NCI-H2107 treated with DMSO at 0.1 percent for 48 hours (cell line): ENCODE measurements around the gene FITM1.

Experiments used
- DNase-seq: peaks from one replicate; lab custom pipeline; 2025; ENCODE audit not compliant: unreplicated experiment; lab: John Stamatoyannopoulos, UW

FITM1 gene

DNA sequence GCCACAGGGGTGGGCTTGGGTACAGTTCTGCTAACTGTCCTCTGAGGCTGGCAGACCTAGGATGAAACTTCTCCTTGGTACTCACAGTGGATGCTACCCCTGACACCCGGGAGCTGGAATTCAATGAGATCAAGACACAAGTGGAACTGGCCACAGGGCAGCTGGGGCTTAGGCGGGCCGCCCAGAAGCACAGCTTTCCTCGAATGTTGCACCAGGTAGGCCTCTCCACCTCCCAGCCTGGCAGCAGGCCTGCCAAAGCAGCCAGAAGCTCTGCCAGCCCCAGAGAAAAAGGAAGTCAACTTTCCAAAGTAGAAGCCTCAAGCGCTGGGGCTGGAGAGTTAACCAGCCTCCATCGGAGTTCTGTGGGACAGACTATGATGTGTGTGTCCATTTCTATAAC, 13.3 kb upstream of the FITM1 start:
- no peak for DNase-seq

DNA sequence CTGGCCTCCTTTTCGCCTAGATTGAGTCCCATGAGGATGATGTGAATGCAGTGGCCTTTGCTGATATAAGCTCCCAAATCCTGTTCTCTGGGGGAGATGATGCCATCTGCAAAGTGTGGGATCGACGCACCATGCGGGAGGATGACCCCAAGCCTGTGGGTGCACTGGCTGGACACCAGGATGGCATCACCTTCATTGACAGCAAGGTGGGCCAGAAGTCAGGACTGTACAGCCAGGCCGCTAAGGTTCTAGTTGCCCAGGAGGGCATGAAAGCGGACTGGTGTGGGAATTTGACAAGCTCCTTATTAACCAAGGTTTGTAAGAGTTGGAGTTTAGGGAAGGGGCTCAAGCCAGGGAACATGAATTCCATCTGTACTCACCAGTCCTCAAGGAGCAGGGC, 10.8 kb upstream of the FITM1 start:
- no peak for DNase-seq

DNA sequence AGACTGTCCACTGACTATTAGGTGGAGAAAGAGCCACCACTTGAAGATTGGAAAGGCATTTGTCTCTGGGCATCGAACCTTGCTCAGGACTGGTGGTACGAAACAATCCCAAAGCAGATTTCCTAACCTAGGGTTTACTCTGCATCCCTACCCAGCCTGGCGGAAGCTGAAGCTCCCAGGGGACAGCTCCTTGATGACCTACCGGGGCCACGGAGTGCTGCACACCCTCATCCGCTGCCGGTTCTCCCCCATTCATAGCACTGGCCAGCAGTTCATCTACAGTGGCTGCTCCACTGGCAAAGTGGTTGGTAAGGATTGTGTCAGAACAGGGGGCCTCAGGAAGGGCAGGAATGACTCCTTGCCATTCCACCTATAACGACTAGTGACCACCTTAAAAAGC, 9.2 kb upstream of the FITM1 start:
- no peak for DNase-seq

DNA sequence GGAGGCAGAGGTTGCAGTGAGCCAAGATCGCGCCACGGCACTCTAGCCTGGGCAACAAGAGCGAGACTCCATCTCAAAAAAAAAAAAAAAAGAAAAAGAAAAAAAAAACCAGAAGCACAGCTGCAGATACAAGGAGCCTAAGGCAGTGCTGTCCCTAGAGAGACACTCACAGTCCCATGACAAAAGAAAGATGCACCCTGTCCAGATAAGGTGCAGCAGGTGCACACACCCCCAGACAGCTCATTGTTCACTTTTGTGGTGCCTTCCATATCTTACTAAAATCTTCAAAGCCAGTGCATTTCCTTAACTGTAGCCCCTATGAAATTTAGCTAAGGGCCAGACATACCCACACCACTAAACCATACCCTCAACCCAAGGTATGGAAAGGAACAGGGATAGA, 8.0 kb upstream of the FITM1 start:
- DNase-seq: no peak

DNA sequence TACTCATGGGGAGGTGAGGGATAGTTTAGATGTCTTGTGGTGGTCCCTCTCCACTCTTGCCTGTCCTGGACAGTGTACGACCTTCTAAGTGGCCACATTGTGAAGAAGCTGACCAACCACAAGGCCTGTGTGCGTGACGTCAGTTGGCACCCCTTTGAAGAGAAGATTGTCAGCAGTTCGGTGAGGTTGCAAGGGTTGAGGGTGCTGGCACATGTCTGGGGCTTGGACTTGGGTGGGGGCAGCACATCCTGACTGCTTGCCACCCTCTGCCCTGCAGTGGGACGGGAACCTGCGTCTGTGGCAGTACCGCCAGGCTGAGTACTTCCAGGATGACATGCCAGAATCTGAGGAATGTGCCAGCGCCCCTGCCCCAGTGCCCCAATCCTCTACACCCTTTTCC, 7.6 kb upstream of the FITM1 start:
- no peak for DNase-seq

DNA sequence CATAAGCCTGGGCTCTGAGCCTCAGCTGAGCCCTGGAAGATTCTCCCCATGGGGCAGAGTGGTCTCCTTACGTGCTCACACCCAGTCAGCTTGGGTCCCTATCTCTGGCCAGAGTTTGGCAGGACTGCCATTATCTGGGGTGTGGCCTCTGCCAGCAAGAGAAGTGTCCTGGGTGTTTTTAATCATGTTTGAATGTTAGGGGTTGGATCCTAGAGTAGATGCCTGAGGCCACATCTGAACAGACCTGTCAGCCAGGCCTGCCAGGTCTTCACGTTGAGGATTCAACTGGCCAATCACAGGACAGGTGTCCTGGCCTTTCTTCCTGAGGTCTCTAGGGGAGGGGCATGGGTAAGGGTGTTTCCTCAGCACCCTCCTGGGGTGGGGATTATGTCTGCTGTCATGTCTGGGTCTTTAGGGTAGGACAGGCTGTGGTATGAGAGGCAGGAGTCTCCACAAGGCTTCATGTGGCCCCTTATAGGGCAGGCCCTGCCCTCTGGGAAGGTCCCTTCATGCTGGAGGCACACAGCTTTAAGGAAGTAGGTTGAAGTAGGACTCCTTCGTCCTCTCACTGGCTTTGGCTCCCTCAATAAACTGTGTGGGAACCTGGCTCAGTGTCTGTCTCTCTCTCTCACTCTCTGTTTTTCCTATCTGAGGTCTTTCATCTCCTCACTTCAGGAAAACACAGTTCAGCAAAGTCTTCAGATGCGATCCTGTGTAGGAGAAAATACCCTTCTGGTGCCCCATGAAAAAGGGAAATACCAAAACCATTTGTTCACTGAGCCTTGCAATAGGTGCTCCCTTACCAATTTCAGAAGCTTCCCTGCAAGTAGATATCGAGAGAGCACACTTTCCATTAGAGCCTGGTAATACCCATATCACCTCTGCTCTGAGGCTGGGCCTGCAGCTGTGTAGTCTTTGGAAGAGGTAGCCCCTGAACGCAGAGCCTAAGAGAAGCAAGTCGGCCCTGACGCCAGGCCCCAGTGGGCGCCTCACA, 6.7 kb upstream of the FITM1 start:
- no peak for DNase-seq

DNA sequence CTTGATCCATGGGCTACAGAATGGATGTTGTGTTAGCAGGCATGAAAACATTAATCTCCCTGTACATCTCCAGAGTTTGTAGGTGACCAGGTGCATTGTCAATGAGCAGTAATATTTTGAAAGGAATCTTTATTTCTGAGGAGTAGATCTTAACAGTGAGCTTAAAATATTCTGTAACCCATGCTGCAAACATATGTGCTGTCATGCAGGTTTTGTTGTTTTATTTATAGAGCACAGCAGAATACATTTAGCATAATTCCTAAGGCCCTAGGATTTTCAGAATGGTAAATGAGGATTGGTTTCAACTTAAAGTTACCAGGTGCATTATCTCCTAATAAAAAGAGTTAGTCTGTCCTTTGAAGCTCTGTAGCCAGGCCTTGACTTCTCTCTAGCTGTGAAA, 3.5 kb upstream of the FITM1 start:
- no peak for DNase-seq

DNA sequence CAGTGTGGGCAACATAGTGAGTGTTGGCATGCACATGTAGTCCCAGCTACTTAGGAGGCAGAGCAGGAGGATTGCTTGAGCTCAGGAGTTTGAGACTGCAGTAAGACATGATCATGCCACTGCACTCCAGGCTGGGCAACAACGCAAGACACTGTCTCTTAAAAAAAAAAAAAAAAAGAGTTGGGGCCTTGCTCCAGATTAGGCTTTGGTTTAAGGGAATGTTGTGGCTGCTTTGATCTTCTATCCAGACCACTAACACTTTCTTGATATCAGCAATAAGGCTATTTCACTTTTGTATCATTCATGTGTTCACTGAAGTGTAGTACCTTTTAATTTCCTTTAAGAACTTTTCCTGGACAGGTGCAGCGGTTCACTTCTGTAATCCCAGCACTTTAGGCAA, 2.8 kb upstream of the FITM1 start:
- DNase-seq: no peak

DNA sequence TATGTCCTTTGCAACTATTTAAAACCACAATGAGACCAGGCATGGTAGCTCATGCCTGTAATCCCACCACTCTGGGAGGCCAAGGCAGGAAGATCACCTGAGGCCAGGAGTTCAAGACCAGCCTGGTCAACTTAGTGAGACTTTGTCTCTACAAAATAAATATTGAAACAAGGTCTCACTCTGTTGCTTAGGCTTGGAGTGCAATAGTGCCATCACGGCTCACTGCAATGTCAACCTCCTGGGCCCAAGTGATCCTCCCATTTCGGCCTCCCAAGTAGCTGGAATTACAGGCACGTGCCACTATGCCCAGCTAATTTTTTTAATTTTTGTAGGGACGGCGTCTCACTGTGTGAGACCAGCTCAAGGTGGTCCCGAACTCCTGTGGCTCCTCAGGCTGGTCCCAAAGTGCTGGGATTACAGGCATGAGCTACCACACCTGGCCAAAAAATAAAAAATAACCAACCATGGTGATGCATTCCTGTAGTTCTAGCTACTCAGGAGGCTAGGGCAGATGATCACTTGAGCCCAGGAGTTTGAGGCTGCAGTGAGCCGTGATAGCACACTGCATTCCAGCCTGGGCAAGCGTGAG, 955 bp upstream of the FITM1 start:
- no peak for DNase-seq

DNA sequence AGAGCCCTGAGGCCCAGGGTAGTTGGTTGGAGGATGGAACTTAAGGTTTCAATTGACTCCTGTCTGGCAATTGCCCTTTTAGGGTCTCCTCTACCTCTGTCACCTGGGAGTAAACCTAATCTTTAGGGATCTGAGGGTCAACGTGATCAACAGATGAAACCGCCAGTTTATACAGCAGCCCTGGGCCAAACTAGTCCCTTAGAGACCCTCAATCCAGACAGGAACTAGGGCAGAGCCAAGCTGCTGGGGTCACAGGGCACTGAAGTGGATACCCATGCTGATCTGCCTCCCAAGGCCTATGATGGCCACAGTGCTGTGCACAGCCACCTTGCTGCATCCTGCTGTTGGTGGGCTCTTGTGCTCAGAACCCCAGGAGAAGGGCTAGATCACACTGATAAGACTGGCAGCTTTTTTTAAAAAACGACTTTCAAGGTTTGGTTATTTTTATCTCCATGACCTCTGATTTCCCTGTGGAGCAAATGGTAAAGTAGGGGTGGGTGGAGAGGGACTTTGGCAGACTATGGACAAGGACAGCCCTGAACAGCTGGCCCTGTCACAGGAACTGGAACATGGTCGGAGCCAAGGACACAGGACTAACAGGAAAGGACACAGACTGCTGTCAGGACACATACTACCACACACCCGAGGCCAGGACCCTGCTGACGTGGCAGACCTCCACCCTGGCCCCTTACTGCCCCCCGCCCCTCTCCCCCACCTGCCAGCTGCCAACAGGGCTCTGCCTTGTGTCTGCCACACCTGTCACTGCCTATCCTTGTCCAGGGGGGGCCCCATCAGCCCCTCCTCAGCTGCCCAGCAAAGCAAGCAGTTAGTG, 474 bp downstream of the FITM1 start:
- DNase-seq: no peak

DNA sequence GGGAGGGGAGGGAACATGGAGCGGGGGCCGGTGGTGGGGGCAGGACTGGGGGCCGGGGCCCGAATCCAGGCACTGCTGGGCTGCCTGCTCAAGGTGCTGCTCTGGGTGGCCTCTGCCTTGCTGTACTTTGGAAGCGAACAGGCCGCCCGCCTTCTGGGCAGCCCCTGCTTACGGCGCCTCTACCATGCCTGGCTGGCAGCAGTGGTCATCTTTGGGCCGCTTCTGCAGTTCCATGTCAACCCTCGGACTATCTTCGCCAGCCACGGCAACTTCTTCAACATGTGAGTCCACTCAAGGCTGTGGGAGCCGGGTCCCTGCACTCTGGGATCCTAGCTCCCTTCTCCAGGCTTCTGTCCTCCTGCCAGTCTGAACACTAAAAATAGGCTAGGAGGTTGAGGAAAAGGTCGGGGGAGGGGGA, 1.1 kb downstream of the FITM1 start:
- no peak for DNase-seq

DNA sequence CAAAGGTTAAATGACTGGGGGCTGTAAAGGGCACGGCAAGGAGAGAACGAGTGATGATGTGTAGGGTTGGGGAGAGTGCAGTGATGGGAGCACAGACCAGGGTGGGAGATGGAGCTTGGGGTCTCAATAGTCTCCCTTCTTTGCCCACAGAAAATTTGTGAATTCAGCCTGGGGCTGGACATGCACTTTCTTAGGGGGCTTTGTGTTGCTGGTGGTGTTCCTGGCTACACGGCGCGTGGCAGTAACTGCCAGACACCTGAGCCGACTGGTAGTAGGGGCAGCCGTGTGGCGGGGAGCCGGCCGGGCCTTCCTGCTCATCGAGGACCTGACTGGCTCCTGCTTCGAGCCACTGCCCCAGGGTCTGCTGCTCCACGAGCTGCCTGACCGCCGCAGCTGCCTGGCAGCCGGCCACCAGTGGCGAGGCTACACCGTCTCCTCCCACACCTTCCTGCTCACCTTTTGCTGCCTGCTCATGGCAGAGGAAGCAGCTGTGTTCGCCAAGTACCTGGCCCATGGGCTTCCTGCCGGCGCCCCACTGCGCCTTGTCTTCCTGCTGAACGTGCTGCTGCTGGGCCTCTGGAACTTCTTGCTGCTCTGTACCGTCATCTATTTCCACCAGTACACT, 1.7 kb downstream of the FITM1 start:
- peak; percentile 68 for DNase-seq

DNA sequence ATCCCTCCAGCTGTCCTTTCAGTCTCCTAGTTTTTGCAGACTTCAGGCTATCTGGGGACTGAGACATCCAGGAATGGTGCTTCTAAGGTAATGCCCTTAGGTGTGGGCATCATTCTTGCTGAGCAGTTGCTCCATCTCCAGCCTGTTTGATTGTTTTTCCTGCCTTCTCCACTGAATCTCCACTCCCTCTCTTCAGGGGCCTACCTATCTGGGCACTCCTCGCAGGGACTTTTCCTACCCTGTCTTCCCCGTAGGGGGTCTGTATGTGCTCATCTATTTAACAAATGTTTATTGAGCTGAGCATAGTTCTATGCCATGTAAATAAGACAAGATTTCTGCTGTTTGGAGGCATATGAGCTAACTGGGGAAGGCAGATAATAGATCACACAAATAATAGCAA, 2.5 kb downstream of the FITM1 start:
- DNase-seq: no peak

DNA sequence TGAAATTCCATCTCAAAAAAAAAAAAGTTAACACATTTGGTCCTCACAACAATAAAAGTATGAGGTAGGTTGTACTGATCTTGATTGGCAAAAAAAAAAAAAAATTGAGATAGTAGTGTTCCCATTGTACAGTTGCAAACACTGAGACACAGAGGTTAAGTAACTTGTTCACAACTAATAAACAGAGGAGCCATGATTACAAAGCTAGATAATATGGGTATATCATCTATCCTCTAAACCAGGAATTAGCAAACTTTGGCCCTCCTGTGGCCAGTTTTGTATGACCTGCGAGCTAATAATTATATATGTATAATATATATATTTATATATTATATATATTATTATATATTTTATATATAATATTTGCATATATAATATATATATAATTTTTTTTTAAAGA, 3.3 kb downstream of the FITM1 start:
- DNase-seq: no peak

DNA sequence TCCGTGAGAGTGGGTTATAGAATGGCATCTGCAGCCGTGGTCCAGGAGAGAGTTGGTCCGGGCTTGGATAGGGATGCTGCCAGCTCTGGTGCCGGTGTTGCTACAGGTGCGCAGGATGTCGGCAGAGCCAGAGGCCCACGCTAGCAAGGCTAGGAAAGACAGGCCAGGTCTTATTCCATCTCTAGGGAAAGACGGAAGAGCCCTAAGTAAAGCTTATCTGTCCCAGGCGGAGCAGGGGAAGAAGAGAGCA, 5.0 kb downstream of the FITM1 start:
- DNase-seq: no peak

DNA sequence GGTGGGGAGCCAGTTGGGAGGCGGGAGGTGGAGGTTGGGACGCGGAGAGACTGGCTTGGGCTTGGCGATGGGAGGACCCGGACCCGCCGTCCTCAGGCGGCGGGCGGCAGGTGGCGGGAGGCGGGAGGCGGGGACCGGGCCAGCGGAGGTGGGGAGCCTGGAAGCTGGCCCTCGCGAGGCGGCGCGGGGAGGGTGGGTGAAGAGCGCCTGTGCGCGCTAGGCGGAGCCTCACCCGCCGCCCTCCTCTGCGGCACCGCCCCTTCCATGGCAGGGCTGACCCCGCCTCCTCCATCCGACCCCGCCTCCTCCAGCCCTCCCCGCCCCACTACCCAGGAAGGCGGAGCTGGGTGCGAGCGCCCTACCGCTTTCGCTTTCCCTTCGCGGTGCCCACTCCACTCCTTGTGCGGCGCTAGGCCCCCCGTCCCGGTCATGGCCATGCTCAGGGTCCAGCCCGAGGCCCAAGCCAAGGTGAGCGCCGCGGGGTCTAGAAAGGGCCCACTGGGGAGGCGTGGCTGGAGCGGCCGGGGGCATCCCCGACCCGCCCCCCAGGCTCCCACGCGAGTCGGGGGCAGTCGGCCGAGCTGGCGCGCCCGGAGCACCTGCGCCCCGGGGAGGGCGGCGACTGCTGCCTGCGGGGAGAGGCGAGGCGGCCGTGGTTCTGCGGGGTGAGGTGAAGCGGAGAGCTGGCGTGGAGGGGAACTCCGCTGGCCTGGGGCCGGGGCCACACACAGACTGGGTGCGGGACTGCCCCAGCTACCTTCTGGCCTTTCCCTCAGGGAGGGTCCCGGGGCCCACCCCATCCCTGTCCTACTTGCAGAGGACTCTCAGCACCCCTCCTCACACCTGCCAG, 5.6 kb downstream of the FITM1 start, which contains the start of gene PSME1:
Gene PSME1 (plus strand): TSS at position 361 of the 850 bp plus-strand sequence. CDS start 69 bp downstream, at position 430.
- peak; percentile 87 for DNase-seq

DNA sequence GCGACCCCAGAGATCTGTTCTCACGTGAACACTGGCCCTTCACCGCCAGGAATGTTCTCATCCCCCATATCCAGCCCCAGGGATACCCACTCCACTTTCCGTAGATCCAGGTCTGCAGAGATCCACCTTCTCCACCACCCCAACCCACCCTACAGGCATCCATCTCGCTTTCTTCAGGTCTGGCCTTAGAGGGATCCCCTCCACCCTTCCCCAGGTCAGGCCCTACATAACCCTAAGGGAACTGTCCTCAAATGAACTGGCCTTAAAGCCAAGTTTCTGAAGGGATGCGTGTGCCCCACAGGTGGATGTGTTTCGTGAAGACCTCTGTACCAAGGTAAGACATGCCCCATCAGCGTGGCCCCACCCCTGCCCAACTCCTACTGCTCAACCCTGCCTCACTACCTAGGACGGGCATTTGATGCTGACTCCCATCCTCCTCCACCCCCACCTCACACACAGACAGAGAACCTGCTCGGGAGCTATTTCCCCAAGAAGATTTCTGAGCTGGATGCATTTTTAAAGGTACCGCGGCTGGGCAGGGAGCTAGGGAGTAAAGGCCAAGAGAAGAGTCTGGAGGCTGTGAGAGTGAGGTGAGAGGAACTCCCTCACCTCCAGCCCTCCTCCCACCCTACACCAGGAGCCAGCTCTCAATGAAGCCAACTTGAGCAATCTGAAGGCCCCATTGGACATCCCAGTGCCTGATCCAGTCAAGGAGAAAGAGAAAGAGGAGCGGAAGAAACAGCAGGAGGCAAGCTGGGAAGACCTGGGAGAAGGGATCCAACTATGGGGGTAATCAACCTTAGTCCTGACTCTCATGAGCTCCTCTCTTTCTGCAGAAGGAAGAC, 6.4 kb downstream of the FITM1 start:
- DNase-seq: no peak

DNA sequence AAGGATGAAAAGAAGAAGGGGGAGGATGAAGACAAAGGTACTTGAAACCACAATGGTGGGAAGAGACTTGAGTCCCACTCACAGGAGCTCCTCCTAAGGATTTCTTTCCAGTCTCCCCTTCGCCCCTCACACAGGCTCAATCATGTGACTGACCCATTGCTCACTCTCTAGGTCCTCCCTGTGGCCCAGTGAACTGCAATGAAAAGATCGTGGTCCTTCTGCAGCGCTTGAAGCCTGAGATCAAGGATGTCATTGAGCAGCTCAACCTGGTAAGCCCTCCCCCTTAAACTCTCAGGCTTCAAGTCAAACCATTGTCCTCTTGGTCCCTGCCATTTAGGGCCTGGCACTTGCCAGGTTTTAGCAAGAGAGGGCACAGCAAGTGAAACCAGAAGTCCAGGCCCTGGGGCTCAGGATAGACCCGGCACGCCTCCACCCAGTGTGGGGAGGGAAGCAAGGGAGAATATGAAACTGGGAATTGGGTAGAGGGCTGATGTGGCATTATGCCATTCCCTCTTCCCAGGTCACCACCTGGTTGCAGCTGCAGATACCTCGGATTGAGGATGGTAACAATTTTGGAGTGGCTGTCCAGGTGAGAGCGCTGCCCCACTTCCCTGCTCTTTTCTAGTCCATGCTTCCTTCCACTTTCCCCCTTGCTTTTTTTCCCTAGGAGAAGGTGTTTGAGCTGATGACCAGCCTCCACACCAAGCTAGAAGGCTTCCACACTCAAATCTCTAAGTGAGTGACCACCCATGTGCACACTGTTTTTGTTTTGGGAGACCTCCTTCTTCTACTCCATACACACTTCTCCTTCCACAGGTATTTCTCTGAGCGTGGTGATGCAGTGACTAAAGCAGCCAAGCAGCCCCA, 7.3 kb downstream of the FITM1 start:
- no peak for DNase-seq
